T-helper 2 cell treated with Interferon-gamma antibody and Interleukin-4, amounts not matched to agents 100 ng/mL and 5 ng/mL, for 36 hours (primary cell): ENCODE data around the gene FLT4. TPM values are rescaled to one million over a fixed set of nuclear protein-coding genes. Genes with fewer than 3 reads are reported as not detected.

Source experiments
- intact Hi-C: fragments of 100-400 bp; cut with micrococcal nuclease; formaldehyde crosslinking; loops from one replicate; pipeline ENCODE4 v1.15.1; 2023
- total RNA-seq: library from RNA; stranded (reverse); gene quantifications from 2 replicates; pipeline ENCODE4 v1.2.3, GENCODE V29; 2022

Gene FLT4
- total RNA-seq, 1 donor from 2014 or later: 0.95 TPM

- intact Hi-C loops: no loop called here
Observed at GRCh38 chr5:180627386-180628120, 21.8 kb downstream of the FLT4 start.

- intact Hi-C loops: no loop called here
Observed at GRCh38 chr5:180626661-180627385, 22.6 kb downstream of the FLT4 start.

GRCh38 chr5:180625791-180626660 lies 23.4 kb downstream of the FLT4 start:
- intact Hi-C loops: no loop called here

DNA sequence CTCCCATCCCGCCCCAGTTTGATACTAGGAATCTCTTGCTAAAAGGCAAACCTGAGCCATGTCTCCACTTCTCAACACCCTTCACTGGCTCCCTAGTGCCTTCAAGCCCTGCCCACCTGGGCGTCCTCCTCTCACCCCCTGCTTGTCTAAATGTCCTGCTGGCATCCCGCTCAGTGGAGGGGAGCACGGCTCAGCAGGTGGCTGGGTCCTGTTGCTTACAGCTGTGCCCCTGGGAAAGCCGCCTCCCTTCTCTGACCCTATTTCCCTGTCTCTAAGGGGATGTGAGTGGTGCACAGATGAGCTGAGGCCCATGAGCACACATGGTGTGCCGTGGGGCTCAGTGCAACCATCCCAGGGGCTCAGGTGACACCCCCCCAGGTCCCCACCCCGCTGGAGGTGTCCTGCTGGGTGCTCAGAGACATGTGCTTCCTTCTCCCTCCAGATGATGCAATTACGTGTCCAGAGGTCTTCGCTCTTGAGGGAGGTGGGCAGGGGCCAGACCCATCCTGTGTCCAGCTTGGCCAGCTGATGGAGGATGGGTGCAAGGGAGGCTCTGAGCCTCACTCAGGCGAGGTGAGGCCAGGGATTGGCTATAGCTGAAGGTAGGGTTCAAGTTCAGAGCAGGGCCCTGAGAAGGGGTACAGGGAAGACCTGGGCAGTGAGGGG lies 24.1 kb downstream of the FLT4 start:
- intact Hi-C loops: no loop called here

GRCh38 chr5:180624587-180624986 lies 24.8 kb downstream of the FLT4 start:
- intact Hi-C loops: no loop called here

DNA sequence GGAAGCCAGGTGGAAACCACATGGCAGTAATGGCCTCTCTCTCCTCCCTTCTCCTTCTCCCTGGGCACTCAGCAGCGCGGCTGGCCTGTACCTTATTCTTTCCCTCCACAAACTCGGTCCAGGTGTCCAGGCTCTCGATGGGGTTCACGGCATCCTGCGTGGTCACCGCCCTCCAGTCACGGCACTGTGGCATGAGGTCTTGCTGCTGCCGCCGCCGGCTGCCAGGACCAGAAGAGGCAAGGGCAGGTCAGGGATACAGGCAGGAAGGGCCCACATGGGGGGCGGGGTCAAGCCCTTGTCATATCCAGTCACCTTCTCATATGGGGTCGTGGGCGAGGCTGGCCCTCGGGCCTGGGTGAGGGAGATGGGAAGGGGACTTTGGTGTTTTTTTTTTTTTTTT lies 25.6 kb downstream of the FLT4 start:
- intact Hi-C loops: no loop called here

DNA sequence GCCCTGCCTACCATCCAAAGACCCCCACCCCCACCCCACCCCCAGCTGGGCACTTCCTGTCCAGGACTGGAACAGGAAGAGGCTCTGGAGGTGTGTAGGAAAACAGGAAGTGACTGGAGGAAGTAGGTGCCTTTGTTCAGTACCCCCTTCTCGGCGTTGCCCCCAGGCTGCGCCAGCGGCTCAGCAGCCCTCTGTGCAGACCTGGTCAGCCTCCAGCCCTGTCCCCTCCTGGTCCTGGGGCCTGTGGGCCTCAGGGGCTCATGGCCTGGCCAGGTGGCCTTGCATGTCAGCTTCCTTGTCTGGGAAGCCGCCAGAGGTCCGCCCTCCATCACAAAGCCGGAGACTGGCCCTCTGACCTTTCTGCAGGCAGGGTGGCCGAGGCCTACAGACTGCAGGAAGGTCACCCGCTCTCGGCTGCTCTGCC lies 26.0 kb downstream of the FLT4 start:
- intact Hi-C loops: no loop called here

DNA sequence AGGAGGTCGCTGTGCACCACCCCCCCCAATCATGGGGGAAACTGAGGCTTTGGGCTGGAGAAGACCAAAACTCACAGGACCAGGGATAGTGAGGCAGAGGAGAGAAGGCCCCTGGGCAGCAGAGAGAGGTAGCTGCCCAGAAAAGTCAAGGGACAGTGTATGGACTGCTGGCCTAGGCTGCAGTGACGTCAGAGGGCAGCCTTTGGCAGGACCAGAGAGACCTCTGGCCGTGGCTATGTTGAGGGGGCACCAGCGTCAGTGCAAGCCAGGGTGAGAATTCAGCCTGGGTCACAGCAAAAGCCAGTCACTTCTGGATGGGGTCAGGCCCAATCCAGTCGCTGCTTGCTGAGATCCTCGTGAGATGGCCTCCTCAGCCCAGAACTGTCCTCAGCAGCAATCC lies 26.5 kb downstream of the FLT4 start:
- intact Hi-C loops: no loop called here

GRCh38 chr5:180621311-180621710 lies 28.1 kb downstream of the FLT4 start:
- intact Hi-C loops: no loop called here

GRCh38 chr5:180620014-180620413 lies 29.4 kb downstream of the FLT4 start:
- intact Hi-C loops: no loop called here

GRCh38 chr5:180619563-180619915 lies 29.9 kb downstream of the FLT4 start:
- intact Hi-C loops: no loop called here

- intact Hi-C loops: no loop called here
Observed at GRCh38 chr5:180618829-180619562, 30.4 kb downstream of the FLT4 start.

DNA sequence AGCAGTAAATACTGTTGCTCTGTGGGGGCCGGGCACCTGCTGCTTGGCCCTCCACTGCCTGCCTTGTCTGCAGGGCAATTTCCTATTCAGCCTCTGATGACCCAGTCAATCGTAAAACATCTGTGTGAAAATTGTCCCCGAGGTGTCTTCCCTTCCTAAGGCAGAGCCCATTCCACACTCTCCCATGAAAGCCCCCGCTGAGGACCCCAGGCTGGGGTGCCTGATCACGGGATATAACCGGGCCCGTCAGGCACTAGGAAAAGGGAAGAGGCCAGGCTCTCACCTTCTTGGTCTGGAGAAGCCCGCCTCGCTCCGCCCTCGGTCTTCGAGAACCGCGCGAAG lies 30.9 kb downstream of the FLT4 start:
- intact Hi-C loops: no loop called here

- intact Hi-C loops: no loop called here
Observed at GRCh38 chr5:180613814-180614188, 35.6 kb downstream of the FLT4 start.

GRCh38 chr5:180613188-180613813 lies 36.1 kb downstream of the FLT4 start:
- intact Hi-C loops: no loop called here

DNA sequence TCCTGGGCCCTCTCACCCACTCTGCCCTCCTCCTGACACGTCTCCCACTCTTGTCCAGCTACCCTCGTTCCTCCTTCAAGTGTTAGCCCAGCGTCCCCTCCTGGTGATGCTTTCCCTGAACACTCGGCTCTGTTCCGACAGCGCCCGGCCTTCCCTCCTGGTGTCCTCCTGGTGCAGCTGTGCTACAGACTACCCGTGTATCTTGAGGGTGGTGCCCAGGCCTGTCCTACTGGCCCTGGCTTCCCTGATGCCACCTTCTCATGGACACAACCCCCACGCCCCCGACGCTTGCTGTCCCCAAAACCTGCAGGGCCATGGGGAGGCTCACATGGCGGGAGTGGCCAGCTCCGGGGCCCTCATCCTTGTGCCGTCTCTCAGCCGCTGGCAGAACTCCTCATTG lies 36.7 kb downstream of the FLT4 start:
- intact Hi-C loops: no loop called here

DNA sequence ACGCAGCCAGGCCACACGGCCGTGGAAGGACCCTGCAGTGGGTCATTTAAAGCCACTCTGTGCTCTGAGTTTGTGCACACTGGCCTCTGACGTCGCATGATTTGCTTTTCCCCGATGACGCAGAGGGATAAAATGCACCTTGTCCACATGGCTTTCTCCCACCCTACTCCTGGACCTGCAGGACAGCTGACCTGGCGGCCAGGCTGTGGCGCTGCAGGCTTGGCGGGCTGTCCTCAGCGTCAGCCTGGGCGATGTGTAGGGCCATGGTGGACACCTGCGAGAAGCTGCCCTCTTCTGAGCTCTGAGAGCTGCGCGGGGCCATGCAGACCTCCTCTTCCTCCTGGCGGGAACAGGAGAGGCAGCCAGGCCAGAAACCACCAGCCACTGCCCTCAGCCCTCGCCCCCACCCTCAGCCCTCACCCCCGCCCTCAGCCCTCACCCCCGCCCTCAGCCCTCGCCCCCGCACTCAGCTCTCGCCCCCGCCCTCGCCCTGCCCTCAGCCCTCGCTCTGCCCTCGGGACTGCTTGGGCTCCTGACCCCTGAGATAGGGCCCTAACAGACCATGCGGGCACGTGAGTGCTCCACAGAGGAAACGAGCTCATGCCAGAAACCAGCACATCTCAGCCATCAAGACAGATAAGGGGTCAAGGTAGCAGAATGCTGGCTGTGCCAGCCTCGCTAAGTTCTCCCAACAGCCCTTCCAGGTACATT lies 38.1 kb downstream of the FLT4 start:
- intact Hi-C loops: no loop called here

- intact Hi-C loops: no loop called here
Observed at GRCh38 chr5:180609817-180610550, 39.4 kb downstream of the FLT4 start.

GRCh38 chr5:180609386-180609785 lies 40.0 kb downstream of the FLT4 start:
- intact Hi-C loops: no loop called here
